NCI-H526 treated with DMSO at 0.1 percent for 48 hours (cell line): ENCODE data around the gene ATG9B.
"Not testable (repeated sequence)": the region's sequence is repeated elsewhere in the genome, so short reads cannot be mapped to it uniquely, and the experiment has no call there.

ENCODE experiments used
- DNase-seq: peaks from one replicate; lab custom pipeline; 2025; lab: John Stamatoyannopoulos, UW

Gene ATG9B

DNA sequence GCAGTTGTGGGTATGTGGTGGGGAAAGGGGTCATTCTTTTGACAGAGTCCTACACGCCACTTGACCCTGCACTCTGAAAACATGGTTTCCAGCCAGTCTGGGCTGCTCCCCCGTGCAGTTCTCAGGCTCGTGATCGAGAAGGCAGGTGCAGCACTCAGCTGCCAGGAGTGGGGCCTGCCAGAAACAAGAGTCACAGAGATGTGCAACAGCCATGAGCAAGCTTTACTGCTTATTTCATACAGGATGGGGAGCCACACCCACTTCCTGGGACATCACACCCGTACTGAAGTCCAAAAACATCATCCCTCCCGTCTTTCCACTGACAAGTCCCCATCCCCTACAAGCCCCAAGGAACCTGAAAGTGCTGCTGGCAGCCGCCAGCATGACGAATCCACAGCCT, 9.3 kb downstream of the ATG9B start:
- DNase-seq: no peak

- DNase-seq: peak; percentile 81
These were observed 10.4 kb downstream of the ATG9B start for GRCh38 chr7:151013733-151014497.

DNA sequence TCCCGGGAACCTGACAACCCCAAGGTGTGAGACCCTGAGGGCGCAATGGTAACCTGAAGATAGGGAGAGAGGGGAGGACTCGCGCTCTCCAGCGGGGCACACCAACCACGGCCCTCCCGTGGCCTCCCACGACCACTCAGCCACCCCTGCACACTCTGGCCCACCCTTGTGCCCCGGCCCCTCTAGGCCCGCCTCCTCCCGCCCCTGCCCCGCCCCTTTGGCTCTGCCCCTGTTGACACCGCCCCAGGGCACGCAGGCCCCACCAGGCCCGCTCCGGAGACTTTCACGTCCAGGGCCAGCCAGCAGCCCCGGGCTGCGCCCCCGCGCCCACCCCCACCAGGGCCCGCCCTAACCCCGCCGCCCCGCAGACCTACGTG, 10.9 kb downstream of the ATG9B start:
- DNase-seq: no peak

DNA sequence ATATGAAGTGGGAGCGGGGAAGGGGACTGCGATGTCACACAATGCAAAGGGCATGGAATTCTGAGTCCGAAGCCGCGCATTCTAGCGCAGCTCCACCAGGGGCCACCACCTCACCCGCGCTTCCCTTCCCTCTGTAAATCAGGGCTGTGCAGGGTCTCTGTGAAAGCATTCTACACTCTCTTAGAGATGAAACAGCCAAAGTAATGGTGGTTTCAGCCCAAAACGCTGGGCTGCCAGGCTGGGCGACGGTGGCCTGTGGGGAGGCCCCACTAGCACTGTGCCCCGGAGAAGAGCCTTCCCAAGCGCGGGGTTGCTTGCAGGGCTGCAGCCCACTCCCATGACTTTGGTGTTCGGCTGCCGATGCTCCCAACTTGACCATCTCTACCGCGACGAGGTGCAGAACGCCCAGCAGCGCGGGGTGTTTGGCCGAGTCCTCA, 11.4 kb downstream of the ATG9B start:
- DNase-seq: peak; percentile 59

GRCh38 chr7:151012031-151012692, 12.1 kb downstream of the ATG9B start:
- DNase-seq: no peak

DNA sequence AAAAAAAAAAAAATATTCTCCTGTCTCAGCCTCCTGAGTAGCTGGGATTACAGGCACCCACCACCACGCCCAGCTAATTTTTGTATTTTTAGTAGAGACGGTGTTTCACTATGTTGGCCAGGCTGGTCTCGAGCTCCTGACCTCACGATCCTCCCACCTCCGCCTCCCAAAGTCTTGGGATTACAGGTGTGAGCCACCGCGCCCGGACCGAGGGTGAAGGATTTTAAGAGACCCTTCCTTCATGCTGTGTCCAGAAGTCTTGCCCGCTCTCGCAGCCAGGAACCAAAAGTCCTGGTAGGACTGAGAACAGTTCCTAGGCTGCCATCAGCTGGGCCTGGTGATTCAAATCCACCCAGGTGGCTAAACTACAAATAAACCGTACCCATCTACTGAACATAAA, 12.7 kb downstream of the ATG9B start:
- DNase-seq: not testable (repeated sequence)

DNA sequence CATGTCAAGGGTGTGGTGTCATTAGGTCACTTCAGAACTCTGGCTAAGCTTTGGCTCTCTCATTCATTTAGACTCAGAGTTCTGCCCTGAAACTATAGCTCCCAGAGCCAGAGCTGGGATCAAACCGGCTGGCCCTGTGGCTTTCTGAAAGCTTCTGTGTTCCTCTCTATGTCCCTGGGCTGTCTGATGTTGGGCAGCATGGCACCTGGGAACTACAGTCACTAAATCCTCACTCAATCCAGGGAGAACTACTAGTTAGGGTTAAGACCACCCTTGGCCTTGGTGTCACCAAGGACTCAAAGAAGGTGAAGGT, 13.2 kb downstream of the ATG9B start:
- DNase-seq: no peak

DNA sequence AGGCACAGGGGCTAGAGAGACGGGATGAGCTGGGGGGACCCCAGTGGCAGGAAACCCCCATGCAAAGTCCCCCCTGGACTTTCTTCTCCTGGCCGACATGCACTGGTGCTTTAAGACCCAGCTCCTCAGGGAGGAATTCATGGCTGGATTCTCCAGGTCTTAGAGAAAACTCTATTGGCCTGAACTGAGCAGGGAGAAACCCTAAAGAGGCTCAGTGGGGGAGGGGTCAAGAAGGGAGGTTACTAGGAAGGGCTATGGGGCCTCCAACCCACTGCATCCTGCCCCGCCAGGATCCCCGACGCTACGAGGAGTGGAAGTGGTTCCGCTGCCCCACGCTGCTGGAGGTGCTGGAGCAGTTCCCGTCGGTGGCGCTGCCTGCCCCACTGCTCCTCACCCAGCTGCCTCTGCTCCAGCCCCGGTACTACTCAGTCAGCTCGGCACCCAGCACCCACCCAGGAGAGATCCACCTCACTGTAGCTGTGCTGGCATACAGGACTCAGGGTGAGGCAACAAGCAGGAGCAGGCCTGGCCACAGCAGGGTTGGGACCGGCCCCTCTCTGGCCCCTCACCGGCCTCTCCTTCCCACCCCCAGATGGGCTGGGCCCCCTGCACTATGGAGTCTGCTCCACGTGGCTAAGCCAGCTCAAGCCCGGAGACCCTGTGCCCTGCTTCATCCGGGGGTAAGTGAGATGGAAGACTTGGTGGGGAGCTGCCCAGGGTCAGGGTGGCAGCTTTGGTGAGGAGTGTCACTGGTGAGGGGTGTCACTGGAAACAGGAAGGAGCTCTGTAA, 13.8 kb downstream of the ATG9B start:
- no peak for DNase-seq

DNA sequence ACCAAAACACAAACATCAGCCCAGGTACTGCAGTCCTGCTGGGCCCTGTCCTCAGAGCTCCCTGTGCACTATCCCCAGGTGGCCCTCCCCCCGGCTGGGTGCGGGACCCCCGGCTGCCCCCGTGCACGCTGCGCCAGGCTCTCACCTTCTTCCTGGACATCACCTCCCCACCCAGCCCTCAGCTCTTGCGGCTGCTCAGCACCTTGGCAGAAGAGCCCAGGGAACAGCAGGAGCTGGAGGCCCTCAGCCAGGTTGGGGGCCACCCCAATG, 14.3 kb downstream of the ATG9B start:
- no peak for DNase-seq

DNA sequence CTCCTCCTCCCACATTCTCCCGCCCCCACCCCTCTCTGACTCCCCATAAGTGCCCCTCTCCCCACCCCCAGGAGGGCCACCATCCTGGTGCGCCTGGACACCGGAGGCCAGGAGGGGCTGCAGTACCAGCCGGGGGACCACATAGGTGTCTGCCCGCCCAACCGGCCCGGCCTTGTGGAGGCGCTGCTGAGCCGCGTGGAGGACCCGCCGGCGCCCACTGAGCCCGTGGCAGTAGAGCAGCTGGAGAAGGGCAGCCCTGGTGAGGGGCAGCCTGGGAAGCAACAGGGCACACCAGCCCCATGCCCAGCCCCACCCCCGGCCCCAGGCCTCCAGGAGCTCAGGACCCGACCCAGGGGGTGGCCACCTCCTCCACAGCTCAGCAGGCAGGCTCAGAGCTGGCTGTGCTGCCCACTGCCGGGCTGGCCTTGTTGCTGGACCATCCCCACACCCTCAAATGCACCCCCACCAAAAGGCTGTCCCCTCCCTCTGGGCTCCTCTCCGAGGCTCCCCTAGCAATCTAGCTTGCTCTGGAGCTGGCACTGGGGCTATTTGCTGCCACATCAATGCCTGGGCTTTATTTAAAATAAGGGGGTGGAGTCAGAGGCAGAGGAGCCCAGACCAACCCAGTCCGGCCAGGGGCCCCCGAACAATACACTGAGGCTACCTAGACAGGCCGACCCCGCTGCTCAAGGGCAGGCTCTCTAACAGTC, 14.8 kb downstream of the ATG9B start:
- DNase-seq: no peak

GRCh38 chr7:151008511-151009323, 15.6 kb downstream of the ATG9B start:
- DNase-seq: no peak

DNA sequence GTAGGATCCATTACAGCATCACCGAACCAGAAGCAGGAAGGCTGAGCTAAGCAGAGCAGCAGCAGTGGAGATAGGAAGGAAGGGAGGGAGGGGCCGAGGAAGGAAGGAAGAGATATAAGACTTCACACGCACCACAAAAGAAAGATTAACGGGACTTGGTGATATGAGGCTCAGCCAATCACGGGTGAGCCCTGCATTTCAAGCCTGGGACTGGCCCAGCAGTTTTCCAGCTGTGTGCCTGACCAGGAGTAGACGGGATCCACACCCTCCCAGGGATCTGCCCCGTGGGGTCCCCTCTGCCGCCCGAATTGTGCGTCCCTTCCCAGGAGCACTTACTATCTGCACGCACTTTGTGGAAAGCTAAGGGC, 16.2 kb downstream of the ATG9B start:
- DNase-seq: no peak

DNA sequence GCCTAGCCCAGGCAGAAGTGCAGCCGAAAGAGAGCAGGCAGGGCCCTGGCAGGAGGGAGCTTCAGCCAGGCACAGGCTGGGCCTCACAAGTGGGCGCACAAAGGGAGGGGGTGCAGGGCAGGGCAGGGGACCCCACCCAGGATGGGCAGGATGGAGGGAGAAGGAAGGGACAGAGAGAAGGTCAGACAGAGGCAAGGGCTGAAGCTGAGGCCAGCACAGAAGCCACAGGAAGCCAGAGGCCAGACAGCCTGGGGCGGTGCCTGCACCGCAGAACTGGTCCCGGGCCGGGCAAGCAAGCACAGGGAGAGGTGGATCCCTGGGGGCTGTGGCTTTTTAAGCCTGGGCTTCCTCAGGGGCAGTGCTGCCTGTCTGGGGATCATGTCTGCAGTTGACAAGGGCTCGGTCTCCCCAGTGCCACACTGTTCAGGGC, 16.8 kb downstream of the ATG9B start:
- no peak for DNase-seq

DNA sequence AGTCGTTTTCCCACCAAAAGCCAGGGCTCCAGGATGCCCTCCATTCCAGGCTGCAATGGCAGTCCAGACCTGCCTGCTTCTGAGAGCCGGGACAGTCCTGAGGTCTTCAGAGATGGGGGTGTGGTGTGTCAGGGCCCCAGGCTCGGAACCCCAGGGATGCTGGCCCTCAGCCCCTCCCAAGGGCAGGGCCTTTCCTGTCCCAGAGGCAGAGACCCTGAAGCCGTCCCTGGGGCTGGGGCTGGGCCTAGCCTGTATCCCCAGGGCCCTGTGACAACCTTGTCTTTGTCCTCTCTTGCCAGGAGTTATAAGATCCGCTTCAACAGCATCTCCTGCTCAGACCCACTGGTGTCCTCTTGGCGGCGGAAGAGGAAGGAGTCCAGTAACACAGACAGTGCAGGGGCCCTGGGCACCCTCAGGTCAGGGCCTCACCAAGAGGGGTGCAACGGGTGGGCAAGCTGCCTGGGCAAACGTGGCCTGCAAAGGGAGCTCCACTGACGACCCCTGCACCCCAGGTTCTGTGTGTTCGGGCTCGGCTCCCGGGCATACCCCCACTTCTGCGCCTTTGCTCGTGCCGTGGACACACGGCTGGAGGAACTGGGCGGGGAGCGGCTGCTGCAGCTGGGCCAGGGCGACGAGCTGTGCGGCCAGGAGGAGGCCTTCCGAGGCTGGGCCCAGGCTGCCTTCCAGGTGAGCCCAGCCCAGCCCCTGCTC, 17.5 kb downstream of the ATG9B start:
- DNase-seq: no peak

GRCh38 chr7:151005566-151005965, 18.7 kb downstream of the ATG9B start:
- DNase-seq: no peak

DNA sequence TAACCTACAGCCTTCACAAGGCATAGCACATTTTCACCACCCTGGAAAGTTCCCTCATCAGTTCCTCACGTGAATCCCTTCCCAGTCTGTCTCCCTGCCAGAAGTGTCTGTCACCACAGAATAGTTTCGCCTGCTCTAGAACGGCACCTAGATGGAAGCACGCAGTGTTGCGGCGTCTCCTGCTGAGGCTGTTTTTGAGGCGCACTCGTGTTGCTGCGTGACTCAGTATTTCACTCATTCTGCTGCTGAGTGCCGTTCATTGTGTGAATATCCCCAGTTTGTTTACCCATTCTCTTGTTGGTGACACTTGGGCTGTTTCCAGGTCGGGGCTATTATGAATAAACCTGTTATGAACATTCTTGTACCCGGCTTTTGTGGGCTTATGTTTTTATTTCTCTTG, 20.7 kb downstream of the ATG9B start:
- no peak for DNase-seq

GRCh38 chr7:151001546-151001945, 22.7 kb downstream of the ATG9B start:
- no peak for DNase-seq

- no peak for DNase-seq
These were observed 23.3 kb downstream of the ATG9B start for GRCh38 chr7:151000897-151001495.

DNA sequence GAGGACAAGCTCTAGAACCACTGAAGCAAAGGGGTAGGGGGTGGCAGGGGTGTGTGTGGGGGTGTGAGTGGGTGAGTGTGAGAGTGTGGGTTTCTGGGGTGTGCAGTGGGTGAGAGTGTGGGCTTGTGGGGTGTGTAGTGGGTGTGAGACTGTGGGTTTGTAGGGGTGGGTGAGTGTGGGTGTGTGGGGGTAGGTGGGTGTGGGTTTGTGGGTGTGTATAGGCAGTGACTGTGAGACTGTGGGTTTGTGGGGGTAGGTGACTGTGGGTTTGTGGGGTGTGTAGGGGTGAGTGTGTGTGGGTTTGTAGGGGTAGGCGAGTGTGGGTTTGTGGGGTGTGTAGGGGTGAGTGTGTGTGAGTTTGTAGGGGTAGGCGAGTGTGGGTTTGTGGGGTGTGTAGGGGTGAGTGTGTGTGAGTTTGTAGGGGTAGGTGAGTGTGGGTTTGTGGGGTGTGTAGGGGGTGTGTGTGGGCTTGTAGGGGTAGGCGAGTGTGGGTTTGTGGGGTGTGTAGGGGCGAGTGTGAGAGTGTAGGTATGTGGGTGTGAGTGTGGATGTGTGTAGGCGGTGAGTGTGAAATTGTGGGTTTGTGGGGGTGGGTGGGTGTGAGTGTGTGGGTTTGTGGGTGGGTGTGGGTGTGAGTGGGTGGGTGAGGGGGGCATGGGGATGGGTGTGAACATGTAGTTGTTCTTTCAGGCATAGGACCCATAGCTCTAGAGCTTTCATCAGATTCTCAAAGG, 24.6 kb downstream of the ATG9B start:
- no peak for DNase-seq

DNA sequence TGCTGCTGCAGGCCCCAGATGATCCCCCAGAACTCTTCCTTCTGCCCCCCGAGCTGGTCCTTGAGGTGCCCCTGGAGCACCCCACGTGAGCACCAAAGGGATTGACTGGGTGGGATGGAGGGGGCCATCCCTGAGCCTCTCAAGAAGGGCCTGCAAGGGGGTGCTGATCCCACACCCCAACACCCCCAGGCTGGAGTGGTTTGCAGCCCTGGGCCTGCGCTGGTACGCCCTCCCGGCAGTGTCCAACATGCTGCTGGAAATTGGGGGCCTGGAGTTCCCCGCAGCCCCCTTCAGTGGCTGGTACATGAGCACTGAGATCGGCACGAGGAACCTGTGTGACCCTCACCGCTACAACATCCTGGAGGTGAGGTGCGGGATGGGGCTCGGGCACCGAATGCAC, 25.3 kb downstream of the ATG9B start:
- no peak for DNase-seq
